T47D (cell line): Measurements from ENCODE around the gene DBN1.

Source experiments
- DNase-seq, 2 experiments: peaks; one replicate each; pipeline versions ENCODE4 v3.0.0 to v3.0.0-alpha.2; 2011 to 2012; ENCODE audit warnings: low read depth in 1 of 2, low spot score in 1 of 2
- JUND ChIP-seq: IDR thresholded peaks from 2 replicates; pipeline ENCODE4 v1.6.1; 2012; ENCODE audit warnings: low read depth
- in situ Hi-C: cut with HindIII; loops from 2 replicates; pipeline ENCODE4 v1.10.0; 2016; ENCODE audit warnings: low sequenced_read_pairs, low pct_unique_long_range_greater_than_20kb

The DBN1 gene

DNA sequence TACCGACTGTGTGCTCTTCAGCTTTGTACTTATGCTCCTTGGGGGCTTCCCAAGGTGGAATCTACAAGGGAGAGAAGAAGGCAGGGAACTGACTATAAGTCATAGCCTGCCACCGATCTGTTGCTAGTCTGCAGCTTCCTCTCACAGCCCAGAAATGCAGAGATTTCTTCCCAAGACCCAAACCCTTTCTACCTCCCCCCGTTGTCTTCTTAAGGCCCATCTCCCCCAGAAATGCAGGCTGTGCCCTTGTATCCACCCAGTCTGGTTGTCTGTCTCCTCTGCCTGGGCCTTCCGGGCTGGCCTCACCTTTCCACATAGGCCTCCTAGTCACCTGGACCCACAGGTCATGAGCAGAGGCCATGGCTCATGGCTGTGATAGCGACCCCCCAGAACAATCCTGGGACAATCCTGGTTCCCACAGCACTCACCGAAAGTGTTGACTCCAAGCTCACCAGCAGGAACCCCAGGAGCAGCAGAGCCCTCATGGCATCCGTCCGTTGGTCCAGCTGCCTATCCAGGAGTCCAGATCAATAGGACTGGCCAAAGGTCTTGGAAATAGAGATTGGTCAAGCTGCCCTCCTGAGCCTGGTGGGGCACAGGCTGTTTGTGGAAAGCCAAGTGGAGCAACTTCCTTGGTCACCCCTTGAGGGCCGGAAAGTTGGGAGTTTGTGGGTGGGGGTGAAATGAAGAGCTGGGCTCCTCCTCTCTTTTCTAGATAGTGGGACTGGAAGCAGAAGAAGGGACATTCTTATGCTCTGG, 64.2 kb downstream of the DBN1 start, which contains the start of gene F12:
TSS of gene F12 (minus strand) at position 522 of the 759 bp plus-strand sequence. CDS start at position 485, 37 bp downstream.
- in situ Hi-C loops, result no loop called here
- DNase-seq, result no peak
- TF ChIP-seq JUND, result no peak
